Activated CD4-positive, alpha-beta T cell treated with anti-CD3 and anti-CD28 coated beads, Interleukin-2, amount 50 U/mL, for 24 hours (primary cell): ENCODE data around the gene EFCAB7.

ENCODE experiments used
- DNase-seq, 2 donors: peaks; one replicate each; pipeline ENCODE4 v3.0.0-alpha.2; 2020; ENCODE audit warnings: low read depth in 1 of 2, low spot score in 1 of 2

The EFCAB7 gene

GRCh38 chr1:63522891-63523728 is at the start of gene EFCAB7, which contains the start of gene ITGB3BP:
Gene EFCAB7, plus strand, starts transcription at chr1:63523525. Its CDS starts 2,048 bp downstream, at chr1:63525573.
Gene ITGB3BP, minus strand, starts transcription at chr1:63523225. Its CDS starts 92 bp downstream, at chr1:63523133.
- peak; percentile 72 to 76 for DNase-seq

GRCh38 chr1:63475761-63476160 is 47.6 kb upstream of the EFCAB7 start:
- no peak for DNase-seq

GRCh38 chr1:63480057-63480456 is 43.3 kb upstream of the EFCAB7 start:
- DNase-seq, result no peak

GRCh38 chr1:63486629-63487028 is 36.7 kb upstream of the EFCAB7 start:
- DNase-seq, result no peak

- no peak for DNase-seq
These were observed 35.8 kb upstream of the EFCAB7 start for GRCh38 chr1:63487336-63488065.

- DNase-seq, result no peak
These were observed 25.7 kb upstream of the EFCAB7 start for GRCh38 chr1:63497577-63497976.

- no peak for DNase-seq
These were observed 25.2 kb upstream of the EFCAB7 start for GRCh38 chr1:63498106-63498505.

- no peak for DNase-seq
These were observed 22.1 kb upstream of the EFCAB7 start for GRCh38 chr1:63501256-63501655.

GRCh38 chr1:63506782-63507181 is 16.5 kb upstream of the EFCAB7 start:
- no peak for DNase-seq

GRCh38 chr1:63509718-63510117 is 13.6 kb upstream of the EFCAB7 start:
- DNase-seq, result no peak

GRCh38 chr1:63512584-63512983 is 10.7 kb upstream of the EFCAB7 start:
- DNase-seq, result no peak

GRCh38 chr1:63516629-63517028 is 6.7 kb upstream of the EFCAB7 start:
- DNase-seq, result no peak

- DNase-seq, result no peak
These were observed 413 bp downstream of the EFCAB7 start for GRCh38 chr1:63523738-63524137.

GRCh38 chr1:63524201-63524600 is 876 bp downstream of the EFCAB7 start:
- no peak for DNase-seq

GRCh38 chr1:63532727-63533126 is 9.4 kb downstream of the EFCAB7 start:
- DNase-seq, result no peak

GRCh38 chr1:63533931-63534330 is 10.6 kb downstream of the EFCAB7 start:
- no peak for DNase-seq

GRCh38 chr1:63534406-63534805 is 11.1 kb downstream of the EFCAB7 start:
- no peak for DNase-seq

- DNase-seq, result no peak
These were observed 13.7 kb downstream of the EFCAB7 start for GRCh38 chr1:63537006-63537405.

GRCh38 chr1:63537940-63538339 is 14.6 kb downstream of the EFCAB7 start:
- DNase-seq, result no peak

GRCh38 chr1:63545780-63546179 is 22.5 kb downstream of the EFCAB7 start:
- no peak for DNase-seq

GRCh38 chr1:63547621-63548294 is 24.4 kb downstream of the EFCAB7 start:
- no peak for DNase-seq

- DNase-seq, result no peak
These were observed 25.0 kb downstream of the EFCAB7 start for GRCh38 chr1:63548303-63548702.
